BJ (cell line): ENCODE data around the gene OAS2. TPM values are rescaled to one million over a fixed set of nuclear protein-coding genes. Genes with fewer than 3 reads are reported as not detected.

Source experiments
- polyA plus RNA-seq: library from polyadenylated mRNA; depleted of rRNA; stranded (reverse); fragments of >200 nt; gene quantifications from 2 replicates; pipeline ENCODE4 v1.2.3, GENCODE V29; 2011; rRNA removed

OAS2 gene
- polyA plus RNA-seq, 1 experiment: 1.2 TPM

Other genes starting within 250 kb of the OAS2 start
- not detected in 2 replicates for gene RPH3A, start 186.8 kb upstream of the OAS2 start, polyA plus RNA-seq
- gene OAS1, start 71.6 kb upstream of the OAS2 start, polyA plus RNA-seq: 0.59 and 1.4 TPM in 2 replicates
- 3.7 and 6.7 TPM in 2 replicates for gene OAS3, start 40.0 kb upstream of the OAS2 start, polyA plus RNA-seq
- not detected in 2 replicates for gene DTX1, start 78.2 kb downstream of the OAS2 start, polyA plus RNA-seq
- gene RASAL1, start 157.2 kb downstream of the OAS2 start, polyA plus RNA-seq: not detected in 2 replicates
- not detected in 2 replicates for gene CFAP73, start 171.2 kb downstream of the OAS2 start, polyA plus RNA-seq
- 36.2 and 54.7 TPM in 2 replicates for gene DDX54, start 207.0 kb downstream of the OAS2 start, polyA plus RNA-seq
- gene RITA1, start 207.2 kb downstream of the OAS2 start, polyA plus RNA-seq: 13.2 and 19.4 TPM in 2 replicates
- gene TPCN1, start 242.9 kb downstream of the OAS2 start, polyA plus RNA-seq: 17.4 and 31.9 TPM in 2 replicates